IMR-90 (cell line): ENCODE results near the gene MPZL2. TPM values are rescaled to one million over a fixed set of nuclear protein-coding genes. Genes with fewer than 3 reads are reported as not detected.

Experiments used
- ATAC-seq: fragments of 200-7000 bp; cut with Tn5 transposase; 2 replicates; pipeline ENCODE4 v1.9.1; 2020; ENCODE audit warnings: low read depth, mild to moderate bottlenecking, moderate library complexity
- BruUV-seq: library from RNA; stranded (reverse); fragments of 400-500 nt; replicated peaks from 2 replicates; lab custom pipeline; 2021; lab: Mats Ljungman, UMichigan
- CTCF ChIA-PET: fragments of 300-600 bp; formaldehyde crosslinking; extraction: SDS; loops from one replicate; lab custom pipeline; 2021; ENCODE audit warnings: antibody characterized with exemption; lab: Yijun Ruan, JAX
- POLR2A ChIA-PET: fragments of 300-600 bp; sonication (Branson Sonifier 250); formaldehyde crosslinking; loops from one replicate; lab custom pipeline; 2022; ENCODE audit warnings: antibody characterized with exemption; ENCODE audit not compliant: unreplicated experiment; lab: Charles Lee
- DNase-seq: peaks from one replicate; pipeline ENCODE4 v3.0.0; 2013
- H2AFZ ChIP-seq: replicated peaks from 2 replicates; pipeline ENCODE3; 2013; ENCODE audit warnings: low read length, mild to moderate bottlenecking; ENCODE audit not compliant: poor library complexity
- H2AK5ac ChIP-seq: 2 replicates; pipeline ENCODE4 v1.6.1; 2013; ENCODE audit warnings: low read depth, low read length, inconsistent platforms
- H2AK9ac ChIP-seq: replicated peaks from 2 replicates; pipeline ENCODE3; 2013; ENCODE audit warnings: mild to moderate bottlenecking, low read depth, low read length, moderate library complexity; ENCODE audit not compliant: poor library complexity
- H2BK120ac ChIP-seq: 2 replicates; pipeline ENCODE4 v1.6.1; 2013; ENCODE audit warnings: low read depth, low read length, inconsistent platforms
- H2BK15ac ChIP-seq: 3 replicates; pipeline ENCODE4 v1.6.1; 2013; ENCODE audit warnings: low read depth, low read length, inconsistent platforms
- H2BK20ac ChIP-seq: 2 replicates; pipeline ENCODE4 v1.6.1; 2013; ENCODE audit warnings: low read depth, mild to moderate bottlenecking, inconsistent platforms, low read length, moderate library complexity
- H2BK5ac ChIP-seq: 2 replicates; pipeline ENCODE4 v1.6.1; 2013; ENCODE audit warnings: mild to moderate bottlenecking, low read depth, low read length, inconsistent platforms; ENCODE audit not compliant: poor library complexity, severe bottlenecking
- H3K14ac ChIP-seq: replicated peaks from 2 replicates; pipeline ENCODE4 v1.6.1; 2013; ENCODE audit warnings: low read depth, low read length, inconsistent platforms
- H3K18ac ChIP-seq: 2 replicates; pipeline ENCODE4 v1.6.1; 2013; ENCODE audit warnings: low read depth, low read length, control low read depth
- H3K23ac ChIP-seq: 2 replicates; pipeline ENCODE4 v1.6.1; 2013; ENCODE audit warnings: low read depth, low read length, inconsistent platforms
- H3K27ac ChIP-seq: 2 replicates; pipeline ENCODE4 v1.5.1; 2013; ENCODE audit warnings: mild to moderate bottlenecking, control low read depth, low read length; ENCODE audit not compliant: insufficient read depth
- H3K27me3 ChIP-seq: 2 replicates; pipeline ENCODE4 v1.6.1; 2013; ENCODE audit warnings: low read length; ENCODE audit not compliant: control insufficient read depth, insufficient read depth
- H3K36me3 ChIP-seq: 2 replicates; pipeline ENCODE4 v1.6.1; 2013; ENCODE audit warnings: low read length, mixed read lengths; ENCODE audit not compliant: control insufficient read depth, insufficient read depth
- H3K4ac ChIP-seq: 2 replicates; pipeline ENCODE4 v1.6.1; 2013; ENCODE audit warnings: low read depth, low read length, inconsistent platforms
- H3K4me1 ChIP-seq: 2 replicates; pipeline ENCODE4 v1.6.1; 2013; ENCODE audit warnings: low read length, mixed read lengths; ENCODE audit not compliant: control insufficient read depth, insufficient read depth
- H3K4me2 ChIP-seq: 2 replicates; pipeline ENCODE4 v1.6.1; 2013; ENCODE audit warnings: low read depth, mild to moderate bottlenecking, control low read depth, low read length, moderate library complexity
- H3K4me3 ChIP-seq: 2 replicates; pipeline ENCODE4 v1.5.1; 2013; ENCODE audit warnings: low read depth, mild to moderate bottlenecking, control low read depth, low read length, moderate library complexity; ENCODE audit not compliant: insufficient read depth
- H3K56ac ChIP-seq: 2 replicates; pipeline ENCODE4 v1.6.1; 2013; ENCODE audit warnings: low read length, inconsistent platforms; ENCODE audit not compliant: insufficient read depth; ENCODE audit errors: extremely low read depth
- H3K79me1 ChIP-seq, 2 experiments: 2 replicates each; pipeline ENCODE4 v1.6.1; 2013; ENCODE audit warnings: low read length in 2 of 2, inconsistent platforms in 1 of 2, low read depth in 1 of 2
- H3K9ac ChIP-seq: 2 replicates; pipeline ENCODE4 v1.6.1; 2013; ENCODE audit warnings: low read depth, low read length, control low read depth
- H3K9me1 ChIP-seq: 2 replicates; pipeline ENCODE4 v1.6.1; 2013; ENCODE audit warnings: low read length, inconsistent platforms; ENCODE audit not compliant: insufficient read depth
- H3K9me3 ChIP-seq: 2 replicates; pipeline ENCODE4 v1.6.1; 2013; ENCODE audit warnings: low read length; ENCODE audit not compliant: control insufficient read depth, insufficient read depth
- H4K20me1 ChIP-seq: 2 replicates; pipeline ENCODE4 v1.6.1; 2013; ENCODE audit warnings: low read length, inconsistent platforms; ENCODE audit not compliant: insufficient read depth
- H4K5ac ChIP-seq: 2 replicates; pipeline ENCODE4 v1.6.1; 2013; ENCODE audit warnings: mild to moderate bottlenecking, low read depth, low read length, control low read depth
- H4K8ac ChIP-seq, 2 experiments: 2 replicates each; pipeline ENCODE4 v1.6.1; 2013; ENCODE audit warnings: low read depth in 2 of 2, low read length in 2 of 2, control low read depth in 1 of 2, inconsistent platforms in 1 of 2
- H4K91ac ChIP-seq: 2 replicates; pipeline ENCODE4 v1.6.1; 2013; ENCODE audit warnings: low read depth, low read length, inconsistent platforms; ENCODE audit not compliant: insufficient read depth
- BHLHE40 ChIP-seq: fragments of 150-350 bp; IDR thresholded peaks from 2 replicates; pipeline ENCODE4 v1.6.1; 2016; ENCODE audit warnings: mild to moderate bottlenecking, low read depth, low read length
- CEBPB ChIP-seq: IDR thresholded peaks from 2 replicates; pipeline ENCODE4 v1.6.1; 2012; ENCODE audit warnings: low read depth, low read length, improper control_type of control experiment
- CHD1 ChIP-seq: IDR thresholded peaks from 2 replicates; pipeline ENCODE4 v1.6.1; 2012; ENCODE audit warnings: low read depth, low read length, improper control_type of control experiment
- FOS ChIP-seq: fragments of 150-350 bp; IDR thresholded peaks from 2 replicates; pipeline ENCODE4 v1.6.1; 2016; ENCODE audit warnings: low read depth, low read length
- MAFK ChIP-seq: IDR thresholded peaks from 2 replicates; pipeline ENCODE4 v1.6.1; 2012; ENCODE audit warnings: low read depth, low read length, improper control_type of control experiment
- MAZ ChIP-seq: IDR thresholded peaks from 2 replicates; pipeline ENCODE4 v1.6.1; 2012; ENCODE audit warnings: low read depth, mild to moderate bottlenecking, low read length, improper control_type of control experiment, moderate library complexity, borderline replicate concordance
- MXI1 ChIP-seq: IDR thresholded peaks from 2 replicates; pipeline ENCODE4 v1.6.1; 2012; ENCODE audit warnings: low read depth, mild to moderate bottlenecking, low read length, moderate library complexity, borderline replicate concordance
- NFE2L2 ChIP-seq: fragments of 150-350 bp; IDR thresholded peaks from 2 replicates; pipeline ENCODE4 v1.6.1; 2016; ENCODE audit warnings: low read depth, mild to moderate bottlenecking, low read length
- POLR2A ChIP-seq: IDR thresholded peaks from 2 replicates; pipeline ENCODE4 v1.6.1; 2012; ENCODE audit warnings: mild to moderate bottlenecking, low read depth, low read length
- RAD21 ChIP-seq: IDR thresholded peaks from 2 replicates; pipeline ENCODE4 v1.6.1; 2012; ENCODE audit warnings: low read length, improper control_type of control experiment
- RCOR1 ChIP-seq: IDR thresholded peaks from 2 replicates; pipeline ENCODE4 v1.6.1; 2012; ENCODE audit warnings: mild to moderate bottlenecking, low read length, improper control_type of control experiment; ENCODE audit not compliant: insufficient replicate concordance
- RFX5 ChIP-seq: IDR thresholded peaks from 2 replicates; pipeline ENCODE4 v1.8.0; 2012; ENCODE audit warnings: low read depth, mild to moderate bottlenecking, low read length, moderate library complexity
- SMC3 ChIP-seq: fragments of 150-350 bp; IDR thresholded peaks from 2 replicates; pipeline ENCODE4 v1.6.1; 2016; ENCODE audit warnings: low read depth, mild to moderate bottlenecking, antibody characterized with exemption, low read length, moderate library complexity
- WGBS, 2 experiments: methylation state at CpG; one replicate each; pipeline versions ENCODE4 v1.1.5 to v1.1.7; 2013; ENCODE audit warnings: missing lambda C conversion rate in 2 of 2; ENCODE audit not compliant: insufficient read length in 1 of 2; ENCODE audit errors: extremely low coverage in 2 of 2; 5-methylcytosine and 5-hydroxymethylcytosine counted together
- dilution Hi-C: fragments of 300-500 bp; cut with HindIII; formaldehyde crosslinking; loops from one replicate; pipeline ENCODE4 v1.14.3; 2018; ENCODE audit warnings: low sequenced_read_pairs; ENCODE audit not compliant: unreplicated experiment
- in situ Hi-C: fragments of 300-500 bp; cut with MboI; formaldehyde crosslinking; loops from 3 replicates; pipeline ENCODE4 v1.14.3; 2019; ENCODE audit warnings: low sequenced_read_pairs, inconsistent platforms, mixed read lengths
- intact Hi-C: fragments of 100-400 bp; cut with micrococcal nuclease; formaldehyde crosslinking; loops from 2 replicates; pipeline ENCODE4 v1.10.0; 2022
- polyA plus RNA-seq, 3 experiments: library from polyadenylated mRNA; depleted of rRNA; stranded (reverse); fragments of >200 nt; gene quantifications; 2 replicates each; pipeline ENCODE4 v1.2.3, GENCODE V29; 2012; ENCODE audit warnings: low replicate concordance in 1 of 3
- total RNA-seq: library from RNA; depleted of rRNA; stranded (reverse); fragments of >200 nt; gene quantifications from 2 replicates; pipeline ENCODE4 v1.2.3, GENCODE V29; 2012
- TF ChIP-seq, protein P1 (sequence below): fragments of 150-350 bp; IDR thresholded peaks from 2 replicates; pipeline ENCODE4 v1.6.1; 2016; ENCODE audit warnings: low read depth, mild to moderate bottlenecking, low read length, moderate library complexity, borderline replicate concordance
- TF ChIP-seq, protein P2 (sequence below): conservative IDR thresholded peaks from 2 replicates; pipeline ENCODE4 v1.5.1; 2012; ENCODE audit warnings: mild to moderate bottlenecking, low read depth, low read length, improper control_type of control experiment
- TF ChIP-seq, protein P3 (sequence below): fragments of 150-350 bp; IDR thresholded peaks from 2 replicates; pipeline ENCODE4 v1.6.1; 2017; ENCODE audit warnings: mild to moderate bottlenecking, antibody characterized with exemption, low read length, low read depth

Gene MPZL2
- total and polyA plus RNA-seq, 2 of the 4 experiments (the other 2 are of a cell fraction): not detected

DNA sequence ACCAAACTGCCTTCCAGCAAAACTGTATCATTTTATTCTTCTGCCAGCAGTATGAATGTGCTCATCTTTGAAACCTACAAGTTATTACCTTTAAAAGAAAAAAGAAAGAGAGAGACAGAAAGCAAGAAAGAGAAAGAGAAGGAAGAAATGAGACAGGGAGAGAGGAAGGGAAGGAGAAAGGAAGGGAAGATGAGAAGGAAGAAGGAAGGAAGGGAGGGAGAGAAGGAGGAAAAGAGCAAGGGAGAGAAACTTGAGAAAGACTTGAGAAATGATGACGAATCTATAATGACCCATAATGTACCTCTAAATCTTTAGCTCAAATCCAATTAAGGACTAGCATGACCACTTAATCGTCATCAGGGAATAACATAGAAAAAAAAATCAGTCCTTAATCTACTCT is 27.9 kb downstream of the MPZL2 start:
- in situ Hi-C loops (no loop called here), intact Hi-C loops (no loop called here), dilution Hi-C loops (no loop called here)
- POLR2A ChIA-PET: no interaction called here
- Histone ChIP-seq H4K91ac (no peak overlapping the region), H4K20me1 (no peaks in the 10 kb centered on the region), H3K4me1 (no peaks in the 10 kb centered on the region), H3K4me2 (no peak overlapping the region), H3K9me3 (no peaks in the 10 kb centered on the region), H3K9ac (no peak overlapping the region), H3K56ac (no peak overlapping the region), H3K14ac (no peak overlapping the region), H3K18ac (no peak overlapping the region), H3K36me3 (no peaks in the 10 kb centered on the region), H3K27ac (no peak overlapping the region), H3K79me1 (no peaks in the 10 kb centered on the region), H3K4ac (no peak overlapping the region), H2AFZ (no peak overlapping the region), H4K5ac (no peak overlapping the region), H2BK5ac (no peak overlapping the region), H3K9me1 (no peaks in the 10 kb centered on the region), H2AK5ac (no peak overlapping the region), H3K27me3 (peaks cover 1% of the 10 kb centered on the region; the same call in 1 of the 2 replicates), H2AK9ac (no peak overlapping the region), H3K23ac (no peak overlapping the region), H2BK15ac (no peak overlapping the region), H4K8ac (no peak overlapping the region), H2BK120ac (no peak overlapping the region), H2BK20ac (no peak overlapping the region), H3K4me3 (no peak overlapping the region)
- TF ChIP-seq RCOR1 (no peak), MAFK (no peak), POLR2A (no peak), CHD1 (no peak), SMC3 (no peak), BHLHE40 (no peak), MXI1 (no peak), MAZ (no peak), CEBPB (no peak), NFE2L2 (no peak), RAD21 (no peak), RFX5 (no peak), FOS (no peak)
- TF ChIP-seq, protein P1, sequence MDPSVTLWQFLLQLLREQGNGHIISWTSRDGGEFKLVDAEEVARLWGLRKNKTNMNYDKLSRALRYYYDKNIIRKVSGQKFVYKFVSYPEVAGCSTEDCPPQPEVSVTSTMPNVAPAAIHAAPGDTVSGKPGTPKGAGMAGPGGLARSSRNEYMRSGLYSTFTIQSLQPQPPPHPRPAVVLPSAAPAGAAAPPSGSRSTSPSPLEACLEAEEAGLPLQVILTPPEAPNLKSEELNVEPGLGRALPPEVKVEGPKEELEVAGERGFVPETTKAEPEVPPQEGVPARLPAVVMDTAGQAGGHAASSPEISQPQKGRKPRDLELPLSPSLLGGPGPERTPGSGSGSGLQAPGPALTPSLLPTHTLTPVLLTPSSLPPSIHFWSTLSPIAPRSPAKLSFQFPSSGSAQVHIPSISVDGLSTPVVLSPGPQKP: no peak
- TF ChIP-seq, protein P2, sequence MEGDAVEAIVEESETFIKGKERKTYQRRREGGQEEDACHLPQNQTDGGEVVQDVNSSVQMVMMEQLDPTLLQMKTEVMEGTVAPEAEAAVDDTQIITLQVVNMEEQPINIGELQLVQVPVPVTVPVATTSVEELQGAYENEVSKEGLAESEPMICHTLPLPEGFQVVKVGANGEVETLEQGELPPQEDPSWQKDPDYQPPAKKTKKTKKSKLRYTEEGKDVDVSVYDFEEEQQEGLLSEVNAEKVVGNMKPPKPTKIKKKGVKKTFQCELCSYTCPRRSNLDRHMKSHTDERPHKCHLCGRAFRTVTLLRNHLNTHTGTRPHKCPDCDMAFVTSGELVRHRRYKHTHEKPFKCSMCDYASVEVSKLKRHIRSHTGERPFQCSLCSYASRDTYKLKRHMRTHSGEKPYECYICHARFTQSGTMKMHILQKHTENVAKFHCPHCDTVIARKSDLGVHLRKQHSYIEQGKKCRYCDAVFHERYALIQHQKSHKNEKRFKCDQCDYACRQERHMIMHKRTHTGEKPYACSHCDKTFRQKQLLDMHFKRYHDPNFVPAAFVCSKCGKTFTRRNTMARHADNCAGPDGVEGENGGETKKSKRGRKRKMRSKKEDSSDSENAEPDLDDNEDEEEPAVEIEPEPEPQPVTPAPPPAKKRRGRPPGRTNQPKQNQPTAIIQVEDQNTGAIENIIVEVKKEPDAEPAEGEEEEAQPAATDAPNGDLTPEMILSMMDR: no peak
- TF ChIP-seq, protein P3, sequence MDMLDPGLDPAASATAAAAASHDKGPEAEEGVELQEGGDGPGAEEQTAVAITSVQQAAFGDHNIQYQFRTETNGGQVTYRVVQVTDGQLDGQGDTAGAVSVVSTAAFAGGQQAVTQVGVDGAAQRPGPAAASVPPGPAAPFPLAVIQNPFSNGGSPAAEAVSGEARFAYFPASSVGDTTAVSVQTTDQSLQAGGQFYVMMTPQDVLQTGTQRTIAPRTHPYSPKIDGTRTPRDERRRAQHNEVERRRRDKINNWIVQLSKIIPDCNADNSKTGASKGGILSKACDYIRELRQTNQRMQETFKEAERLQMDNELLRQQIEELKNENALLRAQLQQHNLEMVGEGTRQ: no peak
- CTCF ChIA-PET: interaction anchor here (0.5 kb wide), 1 partner anchor 62 kb away, joined by 3 read pairs; no protein-coding TSS in a partner anchor
- WGBS, 2 experiments: no CpG with 5 or more reads among the region's 2 CpGs
- DNase-seq (no peak), ATAC-seq (no peak)
- BruUV-seq: no TSS peak
